Measurements from ENCODE around the gene TCEA2.
A peak's percentile ranks its signal among the peaks of the same experiment; 100 is the strongest.

The TCEA2 gene

GRCh38 chr20:64049060-64049877 is 13.7 kb upstream of the TCEA2 start, which contains the start of gene SOX18:
Gene SOX18 (minus strand): TSS chr20:64049639. CDS start chr20:64049516, 123 bp downstream.
- ATAC-seq (peak; percentile 19), DNase-seq (peak; percentile 53)

GRCh38 chr20:64049878-64050260 is 13.1 kb upstream of the TCEA2 start:
- DNase-seq (no peak), ATAC-seq (no peak)

DNA sequence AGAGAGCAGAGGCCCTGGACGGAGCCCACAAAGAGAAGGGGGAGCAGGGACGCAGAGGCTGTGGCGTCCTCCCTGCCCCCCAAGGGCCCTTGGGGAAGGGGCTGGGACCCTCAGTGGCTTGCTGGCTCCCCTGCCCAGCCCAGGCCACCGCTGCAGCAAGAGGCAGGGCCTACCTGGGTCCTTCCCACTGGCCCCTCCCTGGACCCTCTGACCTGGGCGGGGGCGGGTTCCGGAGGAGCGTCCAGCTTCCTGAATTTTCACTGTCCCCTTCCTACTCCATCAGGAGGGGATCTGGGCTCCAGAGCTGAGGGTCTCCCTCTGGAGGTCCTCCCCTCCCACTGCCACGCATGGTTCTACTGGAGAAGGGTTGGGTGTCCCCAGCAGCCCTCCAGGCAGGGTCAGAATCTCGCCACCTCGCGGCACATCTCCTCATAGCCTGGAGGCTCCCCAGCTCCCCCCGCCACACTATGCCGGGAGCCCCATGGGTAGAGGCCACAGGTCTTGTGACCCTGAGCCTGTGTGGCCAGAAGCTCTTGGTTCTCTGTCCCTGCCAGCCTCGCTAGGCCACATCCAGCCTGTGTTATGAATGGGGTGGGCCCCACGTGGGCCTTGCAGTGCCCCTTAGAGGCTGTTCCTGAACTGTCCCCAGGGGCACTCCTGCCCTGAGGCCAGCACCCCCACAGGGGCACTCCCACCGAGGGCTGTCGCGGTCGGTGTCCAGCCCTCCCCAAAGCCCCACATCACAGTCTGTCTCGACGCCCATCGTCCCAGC is 12.6 kb upstream of the TCEA2 start:
- ATAC-seq (no peak), DNase-seq (no peak)

GRCh38 chr20:64051033-64051452 is 12.0 kb upstream of the TCEA2 start:
- DNase-seq, result no peak
- ATAC-seq, result no peak

DNA sequence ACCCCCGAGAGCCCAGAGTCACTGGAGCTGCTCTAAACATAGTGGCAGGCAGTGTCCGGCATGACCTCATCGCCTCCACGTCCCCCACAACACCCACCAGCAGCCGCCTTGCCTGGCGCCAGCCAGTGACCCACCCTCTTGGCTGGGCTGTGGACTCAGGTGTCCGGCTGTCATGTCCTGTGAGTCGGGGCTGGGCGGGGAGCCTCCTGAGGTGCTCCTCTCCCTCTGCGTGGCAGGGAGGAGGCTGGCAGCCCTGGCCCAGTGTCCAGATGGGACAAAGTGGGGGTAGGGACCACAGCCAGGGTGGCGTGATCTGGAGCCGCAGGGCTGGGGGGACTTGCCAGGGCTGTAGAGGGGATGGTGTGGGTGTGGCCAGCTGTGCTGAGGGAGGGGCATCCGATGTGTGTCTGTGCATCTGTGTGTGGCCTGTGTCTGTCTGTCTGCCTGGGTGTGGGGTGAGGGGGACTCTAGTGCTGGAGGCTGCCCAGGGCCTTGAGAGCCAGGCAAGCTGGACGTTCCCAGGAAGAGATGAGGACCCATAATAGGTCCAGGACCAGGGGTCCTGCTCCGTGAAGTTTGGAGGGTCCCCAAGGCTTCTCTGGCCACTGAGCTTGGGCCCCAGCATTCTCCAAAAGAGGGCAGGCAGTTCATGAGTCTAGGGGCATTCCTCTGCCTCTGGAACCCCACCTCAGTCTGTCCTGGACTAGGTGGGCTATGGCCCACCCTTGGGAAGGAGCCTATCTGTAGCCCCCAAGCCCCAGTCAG is 11.3 kb upstream of the TCEA2 start:
- DNase-seq (no peak), ATAC-seq (no peak)

- no peak for ATAC-seq
- no peak for DNase-seq
These were observed 10.7 kb upstream of the TCEA2 start for GRCh38 chr20:64052326-64052722.

DNA sequence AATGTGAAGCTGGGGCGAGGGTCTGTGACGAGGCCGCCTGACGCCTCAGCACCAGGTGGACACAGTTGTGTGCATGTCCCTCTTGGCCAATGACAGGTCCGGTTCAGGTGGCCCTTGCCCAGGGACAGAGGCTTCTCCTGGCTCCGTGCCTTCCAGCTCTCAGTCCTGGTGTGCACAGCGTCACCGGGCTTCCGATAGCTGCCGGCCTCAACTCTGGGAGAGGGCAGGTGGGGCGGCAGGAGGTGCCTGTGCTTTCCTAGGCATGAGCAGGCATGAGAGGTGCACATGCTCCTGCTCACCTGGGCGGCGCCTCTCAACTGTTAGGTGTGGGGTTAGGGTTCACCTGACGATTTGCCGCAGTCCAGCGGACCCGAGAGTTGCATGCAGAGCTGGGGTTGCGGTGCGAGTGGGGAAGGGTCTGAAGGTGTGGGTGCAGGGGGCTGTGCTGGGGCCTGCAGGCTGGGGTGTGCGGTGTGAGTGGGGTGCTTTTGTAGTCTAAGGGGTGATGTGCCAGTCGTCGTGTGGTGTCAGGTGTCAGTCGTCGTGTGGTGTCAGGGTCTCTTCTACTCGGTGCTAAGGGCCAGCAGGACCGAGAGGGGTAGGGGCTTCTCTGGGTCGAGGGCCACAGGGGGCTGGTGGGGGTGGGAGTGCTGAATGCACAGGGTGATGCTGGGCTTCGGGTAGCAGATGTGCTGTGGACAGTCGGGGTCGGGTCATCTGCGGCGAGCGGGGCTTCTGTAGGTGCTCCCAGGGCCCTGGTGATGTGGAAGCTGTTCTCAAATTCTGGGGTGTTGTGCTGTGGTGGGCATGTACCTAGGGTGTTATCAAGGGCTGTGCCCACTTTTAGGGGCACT is 9.8 kb upstream of the TCEA2 start:
- ATAC-seq, result no peak

DNA sequence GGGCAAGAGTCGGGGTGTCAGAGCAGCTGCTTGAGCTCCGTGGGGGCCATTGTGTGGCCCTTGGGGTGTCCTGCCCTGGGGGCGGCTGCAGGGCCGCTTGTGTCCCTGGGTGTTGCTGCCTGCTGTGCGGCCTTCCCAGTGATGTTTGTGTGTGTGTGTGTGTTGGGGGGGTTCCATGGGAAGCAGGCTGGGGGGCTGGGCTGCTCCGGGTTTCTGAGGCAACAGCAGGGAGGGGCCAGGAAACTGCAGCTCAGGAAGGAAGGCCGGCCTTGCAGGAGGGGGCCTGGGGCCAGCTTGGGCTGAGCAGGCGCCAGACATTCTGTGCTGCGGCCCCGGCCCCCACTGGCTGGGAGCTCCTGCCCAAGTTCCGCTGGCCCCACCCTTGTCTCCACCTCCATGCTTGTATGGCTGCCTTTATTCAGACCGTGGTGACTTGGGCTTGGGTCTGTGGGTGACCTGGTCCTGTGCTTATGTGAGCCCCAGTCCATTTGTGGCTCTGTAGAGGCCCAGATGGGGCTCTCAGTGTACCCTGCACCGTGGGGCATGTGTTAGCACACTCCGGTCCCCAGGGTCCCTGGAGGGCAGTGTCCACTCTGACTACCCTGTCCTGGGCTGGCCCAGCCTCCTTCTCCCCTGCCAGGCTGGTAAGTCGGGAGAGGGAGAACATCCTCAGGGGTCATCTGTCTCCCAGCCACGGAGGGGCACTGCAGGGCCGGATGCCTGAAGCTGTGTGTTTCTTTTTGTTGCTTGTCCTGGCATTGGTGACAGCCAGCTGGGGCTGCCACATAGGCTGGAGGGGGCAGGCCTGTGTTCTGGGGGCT is 8.9 kb upstream of the TCEA2 start:
- ATAC-seq (no peak), DNase-seq (no peak)

More for the DNA sequence above, 9.8 kb upstream of the TCEA2 start:
- DNase-seq, result no peak

DNA sequence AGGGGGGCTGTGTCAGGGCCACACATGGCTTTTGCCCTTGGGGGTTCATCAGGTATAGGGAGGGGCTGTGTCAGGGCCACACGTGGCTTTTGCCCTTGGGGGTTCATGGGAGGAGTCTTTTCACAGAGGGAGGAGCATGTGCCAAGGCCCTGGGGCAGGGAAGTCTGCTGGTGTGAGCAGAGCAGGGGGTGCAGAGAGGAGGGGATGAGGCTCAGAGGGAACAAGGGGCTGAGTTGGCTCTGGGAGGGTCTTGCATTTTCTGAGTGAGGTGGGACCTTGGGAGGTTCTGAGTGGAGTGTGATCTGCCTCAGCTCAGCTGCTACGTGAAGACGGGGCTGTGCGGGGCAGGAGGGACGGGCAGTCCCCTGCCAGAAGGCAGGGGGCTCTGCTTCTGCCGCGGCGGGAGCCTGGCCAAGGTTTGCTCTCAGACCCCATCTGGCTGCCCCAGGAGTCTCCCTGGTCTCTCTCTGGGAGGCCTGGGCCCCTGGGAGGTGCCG is 7.6 kb upstream of the TCEA2 start:
- no peak for ATAC-seq

DNA sequence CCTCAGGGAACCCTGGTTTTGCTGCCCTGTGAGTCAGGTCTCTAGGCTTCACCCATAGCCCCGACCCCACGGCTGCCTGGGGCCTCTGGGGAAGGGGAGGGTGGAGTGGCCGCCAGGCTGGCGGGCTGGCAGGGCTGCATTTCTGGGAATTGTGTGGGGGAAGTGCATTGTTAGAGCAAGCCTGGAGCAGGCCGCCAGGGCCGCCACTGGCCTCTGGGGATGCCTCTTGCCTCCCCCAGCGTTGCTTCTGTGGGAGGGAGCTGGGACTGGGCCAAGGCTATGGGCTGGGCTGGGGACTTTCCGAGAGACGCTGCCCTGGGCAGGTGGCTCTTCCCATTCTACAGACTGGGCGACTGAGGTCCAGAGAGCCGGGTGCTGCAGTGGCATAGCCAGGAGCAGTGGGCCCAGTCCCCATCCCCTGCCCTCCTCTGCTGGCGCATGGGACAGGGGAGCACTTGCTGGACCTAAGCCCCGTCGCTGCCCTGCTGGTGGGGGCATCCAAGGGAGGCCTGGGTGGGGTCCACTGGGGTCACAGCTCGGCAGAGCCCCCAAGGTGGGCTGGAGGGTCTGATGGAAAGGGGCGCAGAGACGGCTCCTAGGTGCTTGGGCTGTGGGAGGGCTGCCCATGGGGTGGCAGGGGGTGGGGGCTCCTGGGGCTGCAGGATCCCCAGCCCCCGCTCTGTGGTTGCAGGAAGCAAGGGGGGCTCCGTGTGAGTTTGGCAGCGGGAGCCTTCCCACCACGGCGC is 6.9 kb upstream of the TCEA2 start:
- DNase-seq (no peak), ATAC-seq (no peak)

More for the DNA sequence above, 7.6 kb upstream of the TCEA2 start:
- no peak for DNase-seq

GRCh38 chr20:64056639-64056888 is 6.4 kb upstream of the TCEA2 start:
- DNase-seq, result no peak
- no peak for ATAC-seq

DNA sequence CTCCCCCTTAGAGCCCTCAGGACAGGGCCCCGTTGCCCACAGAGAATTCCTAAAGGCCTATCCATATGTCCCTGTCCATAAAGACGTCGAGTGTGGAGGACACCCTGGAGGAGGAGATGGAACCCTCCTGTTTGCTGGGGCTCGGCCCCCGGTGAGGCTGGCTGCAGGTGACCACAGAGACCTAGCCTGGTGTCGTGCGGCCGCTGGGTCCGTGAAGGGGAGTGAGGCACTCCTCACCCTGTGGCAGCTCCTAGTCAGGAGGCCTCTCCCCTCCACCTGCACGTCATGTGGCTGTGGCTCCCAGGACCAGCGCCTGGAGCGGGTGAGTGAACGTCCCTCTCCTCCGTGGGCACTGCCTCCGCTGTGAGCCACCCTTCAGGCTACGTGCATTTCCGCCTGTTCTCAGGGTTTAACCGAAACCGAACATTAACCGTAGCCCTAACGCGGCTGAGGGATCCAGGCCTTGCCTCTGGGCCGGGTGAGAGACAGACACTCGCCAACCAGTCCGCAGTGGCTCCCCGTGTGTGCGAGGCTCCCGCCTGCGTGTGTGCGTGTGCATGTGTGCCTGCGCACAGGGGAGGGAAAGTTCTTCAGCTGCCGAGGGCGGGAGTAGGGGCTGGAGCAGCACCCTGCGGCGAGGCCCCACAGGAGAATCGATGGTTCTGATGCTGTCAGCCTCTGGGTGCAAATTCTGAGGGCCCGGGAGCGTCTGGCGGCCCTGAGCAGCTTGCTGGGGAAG is 5.9 kb upstream of the TCEA2 start:
- peak; percentile 41 for DNase-seq
- ATAC-seq, result peak; percentile 25

DNA sequence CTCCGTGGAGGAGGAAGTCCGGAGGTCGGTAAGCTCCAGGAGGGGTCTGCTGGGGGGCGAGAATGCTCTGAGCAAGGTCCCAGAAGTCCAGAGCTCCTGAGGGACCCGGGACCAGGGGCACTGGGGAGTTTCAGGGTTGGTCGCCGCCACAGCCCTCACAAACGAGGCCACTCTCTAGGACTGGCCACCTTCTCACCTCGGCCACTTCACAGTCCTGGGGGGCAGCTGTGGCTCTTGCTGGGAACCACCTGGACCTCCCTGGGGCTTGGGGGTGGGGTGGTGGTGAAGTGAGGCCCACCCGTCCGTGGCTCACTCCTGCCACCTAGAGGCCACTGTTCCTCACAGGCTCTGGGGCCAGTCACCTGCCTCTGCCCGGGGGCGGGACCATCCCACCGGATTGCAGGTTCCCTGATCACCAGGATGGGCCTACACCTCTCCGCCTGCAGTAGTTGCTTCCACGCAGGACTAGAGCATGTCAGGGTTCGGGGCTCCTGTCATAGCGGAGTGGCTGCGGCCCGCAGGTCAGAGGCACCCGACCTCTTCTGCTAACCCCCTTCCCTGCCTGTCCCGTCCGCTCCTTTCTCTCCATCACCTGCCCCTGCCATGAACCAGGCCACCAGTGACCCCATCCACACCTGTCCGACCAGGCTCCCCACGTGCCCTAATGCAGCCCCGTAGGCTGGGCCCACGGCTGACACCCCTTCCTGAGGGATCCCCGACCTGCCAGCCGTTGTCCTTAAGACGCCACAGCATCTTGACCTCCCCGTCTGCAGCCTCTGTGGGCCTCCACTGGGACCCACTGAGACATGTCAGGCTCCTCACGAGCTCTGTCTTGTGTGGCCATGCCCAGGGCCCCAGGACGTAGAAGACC is 5.1 kb upstream of the TCEA2 start:
- ATAC-seq (peak; percentile 67), DNase-seq (peak; percentile 95)

GRCh38 chr20:64058536-64058935 is 4.5 kb upstream of the TCEA2 start:
- ATAC-seq, result no peak
- DNase-seq, result no peak

- DNase-seq (no peak), ATAC-seq (no peak)
These were observed 762 bp upstream of the TCEA2 start for GRCh38 chr20:64062276-64062595.

DNA sequence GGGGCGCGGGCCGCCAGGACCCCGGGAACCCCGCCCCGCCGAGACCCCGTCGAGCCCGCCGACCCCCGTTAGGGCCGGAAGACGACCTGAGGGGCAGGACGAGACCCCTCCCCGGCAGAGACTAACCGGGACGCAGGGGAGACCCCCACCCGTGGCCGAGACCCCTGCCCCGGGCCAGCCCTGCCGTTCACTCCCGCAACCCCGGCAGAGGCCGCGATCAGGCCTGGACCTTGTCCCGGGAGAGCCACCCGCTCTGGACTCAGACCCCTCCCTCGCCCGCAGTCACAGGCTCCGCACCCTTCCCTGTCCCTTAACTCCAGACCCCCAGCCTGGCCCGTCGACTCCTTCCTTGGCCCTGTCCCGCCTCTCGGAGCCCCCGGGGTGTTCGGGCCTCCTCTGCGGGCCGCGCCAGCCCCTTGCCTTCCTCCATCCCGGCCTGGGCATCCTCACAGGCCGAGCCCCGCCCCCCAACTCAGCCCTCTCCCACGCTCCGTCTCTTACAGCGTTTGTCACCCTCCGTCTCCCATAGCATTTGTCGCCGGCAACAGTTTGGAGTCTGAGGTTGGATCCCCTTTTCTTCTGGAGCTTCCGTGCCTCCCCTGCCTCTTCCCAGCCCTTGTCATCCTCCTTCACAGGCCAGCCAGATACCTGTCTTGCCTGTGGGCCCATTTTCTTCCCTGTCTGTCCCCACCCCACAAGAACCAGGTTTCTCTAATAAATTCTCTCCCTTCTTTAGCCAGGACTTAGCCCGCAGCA is 569 bp downstream of the TCEA2 start:
- DNase-seq (peak; percentile 65), ATAC-seq (no peak)

DNA sequence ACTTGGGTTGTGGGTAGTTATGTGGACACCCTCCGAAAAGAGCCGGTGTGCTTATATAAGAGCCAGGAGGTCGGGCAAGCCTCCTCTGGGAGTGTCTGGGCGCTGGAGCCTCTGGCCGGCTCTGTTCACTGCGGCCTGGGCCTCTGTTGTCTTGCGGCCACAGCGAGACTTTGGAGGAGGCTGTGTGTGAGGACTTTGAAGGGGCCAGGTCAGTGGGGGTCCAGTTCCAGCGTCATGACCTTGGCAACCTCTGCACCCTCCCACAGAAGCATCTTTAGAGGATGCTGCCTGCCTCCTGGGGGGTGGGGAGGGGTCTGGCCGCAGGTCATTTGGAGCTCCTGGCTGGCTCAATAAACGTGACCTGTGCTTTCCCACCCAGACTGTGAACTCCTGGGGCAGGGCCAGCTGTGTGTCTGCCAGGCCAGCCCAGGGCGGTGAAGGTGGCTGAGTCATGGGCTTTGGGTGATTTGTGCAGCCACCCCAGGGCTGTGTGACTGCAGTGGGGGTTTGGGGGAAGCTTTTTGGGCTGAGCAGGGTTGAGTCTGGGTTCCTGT is 1.2 kb downstream of the TCEA2 start:
- DNase-seq, result no peak
- no peak for ATAC-seq
